ENCODE measurements around the gene BTBD8.

The BTBD8 gene

DNA sequence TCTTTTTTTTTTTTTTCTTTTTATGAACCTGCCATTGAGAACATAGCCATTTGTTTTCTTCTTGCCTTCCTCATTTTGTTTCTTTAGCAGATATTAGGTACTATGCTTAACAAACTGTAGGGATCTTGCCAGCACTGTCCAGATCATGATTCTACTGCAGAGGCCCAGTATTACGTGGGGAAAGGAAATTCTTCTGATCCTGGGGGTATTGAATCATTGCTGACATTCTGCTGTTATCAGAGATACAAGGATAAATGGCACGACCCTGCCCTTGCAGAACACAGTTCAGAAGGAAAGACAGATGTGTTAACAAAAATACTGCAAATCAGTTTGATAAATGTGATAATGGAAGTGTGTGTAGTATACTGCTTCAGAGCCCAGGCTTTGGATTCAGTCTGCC is 56.2 kb downstream of the BTBD8 start:
- Histone ChIP-seq H3K9ac (ENCODE audit: insufficient read length) (no peak overlapping the region), H3K9me3 (ENCODE audit: low read depth, low read length) (no peaks in the 10 kb centered on the region), H3K36me3 (ENCODE audit: insufficient read depth, low read length) (no peaks in the 10 kb centered on the region), H3K27ac (no peak overlapping the region), H3K4me3 (no peak overlapping the region)
- DNase-seq (ENCODE audit: low read depth, low spot score): no peak
- TF ChIP-seq FOXP2 (optimal IDR thresholded peaks at IDR 0.05; ENCODE audit: control extremely low read depth, extremely low read length, insufficient read depth): no peak
- TF ChIP-seq POLR2AphosphoS5 (IDR thresholded peaks at IDR 0.05; ENCODE audit: borderline replicate concordance, low read depth, low read length): no peak
- TF ChIP-seq EZH2 (IDR thresholded peaks at IDR 0.05): no peak

- no peaks in the 10 kb centered on the region for H3K36me3 ChIP-seq (ENCODE audit: insufficient read depth, low read length)
- no peak for DNase-seq (ENCODE audit: low read depth, low spot score)
- H3K9me3 ChIP-seq (ENCODE audit: low read depth, low read length): peaks cover 3% of the 10 kb centered on the region; the same call in 1 of the 2 replicates
- TF ChIP-seq EZH2 (IDR thresholded peaks at IDR 0.05) (no peak), FOXP2 (optimal IDR thresholded peaks at IDR 0.05; ENCODE audit: control extremely low read depth, extremely low read length, insufficient read depth) (no peak), POLR2AphosphoS5 (IDR thresholded peaks at IDR 0.05; ENCODE audit: borderline replicate concordance, low read depth, low read length) (no peak)
- no peak overlapping the region for H3K9ac ChIP-seq (ENCODE audit: insufficient read length)
- H3K27ac ChIP-seq: no peak overlapping the region
- no peak overlapping the region for H3K4me3 ChIP-seq
Measured at GRCh38 chr1:92154934-92155333, 74.8 kb downstream of the BTBD8 start.

GRCh38 chr1:92159593-92159992 is 79.4 kb downstream of the BTBD8 start:
- TF ChIP-seq EZH2 (IDR thresholded peaks at IDR 0.05) (no peak), POLR2AphosphoS5 (IDR thresholded peaks at IDR 0.05; ENCODE audit: borderline replicate concordance, low read depth, low read length) (no peak), FOXP2 (optimal IDR thresholded peaks at IDR 0.05; ENCODE audit: control extremely low read depth, extremely low read length, insufficient read depth) (no peak)
- Histone ChIP-seq H3K27ac (no peak overlapping the region), H3K9me3 (ENCODE audit: low read depth, low read length) (peaks cover 4% of the 10 kb centered on the region; the same call in 1 of the 2 replicates), H3K4me3 (no peak overlapping the region), H3K36me3 (ENCODE audit: insufficient read depth, low read length) (no peaks in the 10 kb centered on the region), H3K9ac (ENCODE audit: insufficient read length) (no peak overlapping the region)
- no peak for DNase-seq (ENCODE audit: low read depth, low spot score)

DNA sequence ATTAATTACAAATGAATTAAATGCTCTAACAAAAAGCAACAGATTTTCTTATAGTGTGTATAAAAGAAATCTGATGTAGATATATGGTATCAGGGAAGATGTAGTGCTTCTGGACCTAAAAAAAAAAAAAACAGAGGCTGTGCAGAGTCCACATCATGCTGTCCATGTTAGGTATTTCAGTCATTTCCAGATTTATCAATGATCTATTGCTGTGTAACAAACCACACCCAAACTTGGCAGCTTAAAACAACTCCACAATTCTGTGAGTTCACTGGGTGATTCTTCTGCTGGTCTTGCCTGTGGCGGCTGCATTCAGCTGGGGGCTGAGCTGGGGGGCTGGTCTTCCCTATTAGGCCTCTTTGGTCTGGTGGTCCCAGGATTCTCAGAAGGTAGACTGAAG is 85.2 kb downstream of the BTBD8 start:
- no peaks in the 10 kb centered on the region for H3K36me3 ChIP-seq (ENCODE audit: insufficient read depth, low read length)
- TF ChIP-seq EZH2 (IDR thresholded peaks at IDR 0.05) (no peak), POLR2AphosphoS5 (IDR thresholded peaks at IDR 0.05; ENCODE audit: borderline replicate concordance, low read depth, low read length) (no peak), FOXP2 (optimal IDR thresholded peaks at IDR 0.05; ENCODE audit: control extremely low read depth, extremely low read length, insufficient read depth) (no peak)
- no peak overlapping the region for H3K4me3 ChIP-seq
- no peak for DNase-seq (ENCODE audit: low read depth, low spot score)
- no peak overlapping the region for H3K9ac ChIP-seq (ENCODE audit: insufficient read length)
- no peaks in the 10 kb centered on the region for H3K9me3 ChIP-seq (ENCODE audit: low read depth, low read length)
- H3K27ac ChIP-seq: no peak overlapping the region

DNA sequence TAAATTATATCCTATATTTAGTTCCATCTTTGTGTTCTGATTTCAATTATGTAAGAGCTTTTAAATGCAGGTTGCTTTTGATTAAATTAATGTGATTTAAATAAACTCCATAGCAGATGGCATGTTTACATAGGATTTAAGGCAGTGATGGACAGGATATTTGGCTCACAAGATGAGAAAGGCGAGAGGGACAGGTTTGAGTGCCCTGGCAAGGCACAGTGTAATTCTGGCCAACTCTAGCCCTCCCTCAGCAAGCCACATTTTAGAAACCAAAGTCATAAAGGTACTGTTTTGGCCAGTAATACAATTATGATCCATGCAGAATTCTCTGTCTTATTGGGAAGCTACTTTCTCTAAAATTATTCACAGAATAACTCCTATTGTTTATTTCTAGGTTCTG is 87.0 kb downstream of the BTBD8 start:
- no peak for TF ChIP-seq POLR2AphosphoS5 (IDR thresholded peaks at IDR 0.05; ENCODE audit: borderline replicate concordance, low read depth, low read length)
- no peak for TF ChIP-seq FOXP2 (optimal IDR thresholded peaks at IDR 0.05; ENCODE audit: control extremely low read depth, extremely low read length, insufficient read depth)
- no peak for TF ChIP-seq EZH2 (IDR thresholded peaks at IDR 0.05)
- no peak overlapping the region for H3K27ac ChIP-seq

GRCh38 chr1:92168657-92169056 is 88.5 kb downstream of the BTBD8 start:
- TF ChIP-seq EZH2 (IDR thresholded peaks at IDR 0.05) (no peak), POLR2AphosphoS5 (IDR thresholded peaks at IDR 0.05; ENCODE audit: borderline replicate concordance, low read depth, low read length) (no peak), FOXP2 (optimal IDR thresholded peaks at IDR 0.05; ENCODE audit: control extremely low read depth, extremely low read length, insufficient read depth) (no peak)
- Histone ChIP-seq H3K27ac (no peak overlapping the region), H3K9ac (ENCODE audit: insufficient read length) (no peak overlapping the region), H3K36me3 (ENCODE audit: insufficient read depth, low read length) (no peaks in the 10 kb centered on the region), H3K9me3 (ENCODE audit: low read depth, low read length) (no peaks in the 10 kb centered on the region), H3K4me3 (no peak overlapping the region)
- no peak for DNase-seq (ENCODE audit: low read depth, low spot score)

More for the DNA sequence above, 87.0 kb downstream of the BTBD8 start:
- no peaks in the 10 kb centered on the region for H3K9me3 ChIP-seq (ENCODE audit: low read depth, low read length)
- DNase-seq (ENCODE audit: low read depth, low spot score): no peak
- H3K36me3 ChIP-seq (ENCODE audit: insufficient read depth, low read length): no peaks in the 10 kb centered on the region
- H3K4me3 ChIP-seq: no peak overlapping the region
- H3K9ac ChIP-seq (ENCODE audit: insufficient read length): no peak overlapping the region

GRCh38 chr1:92169214-92170005 is 89.3 kb downstream of the BTBD8 start:
- Histone ChIP-seq H3K4me3 (no peak overlapping the region), H3K9ac (ENCODE audit: insufficient read length) (no peak overlapping the region), H3K27ac (no peak overlapping the region), H3K9me3 (ENCODE audit: low read depth, low read length) (no peaks in the 10 kb centered on the region), H3K36me3 (ENCODE audit: insufficient read depth, low read length) (no peaks in the 10 kb centered on the region)
- no peak for DNase-seq (ENCODE audit: low read depth, low spot score)
- TF ChIP-seq EZH2 (IDR thresholded peaks at IDR 0.05): no peak
- TF ChIP-seq FOXP2 (optimal IDR thresholded peaks at IDR 0.05; ENCODE audit: control extremely low read depth, extremely low read length, insufficient read depth): no peak
- TF ChIP-seq POLR2AphosphoS5 (IDR thresholded peaks at IDR 0.05; ENCODE audit: borderline replicate concordance, low read depth, low read length): no peak

GRCh38 chr1:92184632-92185031 is 104.5 kb downstream of the BTBD8 start:
- TF ChIP-seq POLR2AphosphoS5 (IDR thresholded peaks at IDR 0.05; ENCODE audit: borderline replicate concordance, low read depth, low read length): no peak
- no peak for TF ChIP-seq EZH2 (IDR thresholded peaks at IDR 0.05)
- no peak for TF ChIP-seq FOXP2 (optimal IDR thresholded peaks at IDR 0.05; ENCODE audit: control extremely low read depth, extremely low read length, insufficient read depth)
- Histone ChIP-seq H3K9ac (ENCODE audit: insufficient read length) (no peak overlapping the region), H3K4me3 (peak overlapping the region; percentile 44), H3K27ac (no peak overlapping the region; the same call in 1 of the 2 replicates), H3K36me3 (ENCODE audit: insufficient read depth, low read length) (no peaks in the 10 kb centered on the region), H3K9me3 (ENCODE audit: low read depth, low read length) (no peaks in the 10 kb centered on the region)
- DNase-seq (ENCODE audit: low read depth, low spot score): no peak
